ENCODE results near the gene TPCN2. TPM values are rescaled to one million over a fixed set of nuclear protein-coding genes. Genes with fewer than 3 reads are reported as not detected.

Gene TPCN2
- total RNA-seq, 1 experiment from 2014 or later: 16.3 TPM

DNA sequence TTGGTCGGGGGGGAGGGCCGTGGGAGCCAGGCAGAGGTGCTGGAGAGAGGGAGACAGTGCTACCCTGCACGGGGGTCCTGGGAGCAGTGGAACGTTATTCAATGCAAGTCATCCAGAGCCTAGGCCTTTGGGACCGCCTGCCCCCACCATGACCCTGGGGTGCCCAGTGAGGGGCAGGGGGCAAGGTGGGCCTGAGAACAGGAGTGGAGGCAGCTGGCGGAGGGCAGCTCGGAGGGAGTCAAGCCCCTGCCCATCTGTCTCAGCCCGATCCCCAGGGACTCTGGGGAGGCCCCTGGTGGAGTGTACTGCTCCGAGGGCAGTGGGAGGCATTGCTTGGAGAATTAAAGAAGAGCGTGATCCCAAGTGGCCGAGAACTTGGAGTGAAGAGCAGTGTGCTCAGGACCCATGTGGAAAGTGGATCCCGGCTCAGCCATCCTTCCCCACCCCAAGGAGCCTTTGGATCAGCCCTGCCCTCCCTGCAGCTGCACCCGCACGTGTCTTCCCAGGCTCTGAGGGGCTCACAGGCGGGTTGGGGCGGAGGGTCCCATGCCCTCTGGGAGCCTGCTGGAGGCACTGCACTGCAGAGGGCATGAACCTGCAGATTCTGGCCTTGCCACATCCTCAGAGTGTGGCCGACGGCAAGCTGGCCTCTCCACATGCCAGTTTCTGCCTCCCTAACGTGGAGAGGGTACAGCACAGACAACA lies 73.0 kb downstream of the TPCN2 start:
- no peak for DNase-seq (ENCODE audit: unreplicated experiment)
- H3K9me3 Mint-ChIP-seq (ENCODE audit: unreplicated experiment): no peaks in the 10 kb centered on the region
- no TSS peak for BruUV-seq (replicated peaks)
- no peaks in the 10 kb centered on the region for H3K36me3 Mint-ChIP-seq (ENCODE audit: insufficient read depth, unreplicated experiment)
- peaks cover 31% of the 10 kb centered on the region for H3K4me1 Mint-ChIP-seq (ENCODE audit: insufficient read depth, unreplicated experiment)
- TF ChIP-seq, protein P1, sequence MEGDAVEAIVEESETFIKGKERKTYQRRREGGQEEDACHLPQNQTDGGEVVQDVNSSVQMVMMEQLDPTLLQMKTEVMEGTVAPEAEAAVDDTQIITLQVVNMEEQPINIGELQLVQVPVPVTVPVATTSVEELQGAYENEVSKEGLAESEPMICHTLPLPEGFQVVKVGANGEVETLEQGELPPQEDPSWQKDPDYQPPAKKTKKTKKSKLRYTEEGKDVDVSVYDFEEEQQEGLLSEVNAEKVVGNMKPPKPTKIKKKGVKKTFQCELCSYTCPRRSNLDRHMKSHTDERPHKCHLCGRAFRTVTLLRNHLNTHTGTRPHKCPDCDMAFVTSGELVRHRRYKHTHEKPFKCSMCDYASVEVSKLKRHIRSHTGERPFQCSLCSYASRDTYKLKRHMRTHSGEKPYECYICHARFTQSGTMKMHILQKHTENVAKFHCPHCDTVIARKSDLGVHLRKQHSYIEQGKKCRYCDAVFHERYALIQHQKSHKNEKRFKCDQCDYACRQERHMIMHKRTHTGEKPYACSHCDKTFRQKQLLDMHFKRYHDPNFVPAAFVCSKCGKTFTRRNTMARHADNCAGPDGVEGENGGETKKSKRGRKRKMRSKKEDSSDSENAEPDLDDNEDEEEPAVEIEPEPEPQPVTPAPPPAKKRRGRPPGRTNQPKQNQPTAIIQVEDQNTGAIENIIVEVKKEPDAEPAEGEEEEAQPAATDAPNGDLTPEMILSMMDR (IDR thresholded peaks at IDR 0.05; ENCODE audit: unreplicated experiment): no peak
- H3K27ac Mint-ChIP-seq (ENCODE audit: low read depth, unreplicated experiment): no peak overlapping the region
- POLR2A ChIA-PET: interaction anchor here (0.6 to 3.9 kb wide), 3 partner anchors 13 to 521 kb away, joined by 4 to 27 read pairs (median 4); partner anchors contain the start of gene CCND1
- CTCF ChIA-PET: interaction anchor here (0.6 to 1.6 kb wide), 2 partner anchors 20 to 522 kb away, joined by 3 to 14 read pairs; no protein-coding TSS in a partner anchor
- intact Hi-C loops (cut with micrococcal nuclease): loop anchor here (1.0 to 5.0 kb wide), 2 partner anchors 176 to 518 kb away; no protein-coding TSS in a partner anchor
- no peak overlapping the region for H3K4me3 Mint-ChIP-seq (ENCODE audit: unreplicated experiment)
- H3K27me3 Mint-ChIP-seq (ENCODE audit: insufficient read depth, unreplicated experiment): no peaks in the 10 kb centered on the region

DNA sequence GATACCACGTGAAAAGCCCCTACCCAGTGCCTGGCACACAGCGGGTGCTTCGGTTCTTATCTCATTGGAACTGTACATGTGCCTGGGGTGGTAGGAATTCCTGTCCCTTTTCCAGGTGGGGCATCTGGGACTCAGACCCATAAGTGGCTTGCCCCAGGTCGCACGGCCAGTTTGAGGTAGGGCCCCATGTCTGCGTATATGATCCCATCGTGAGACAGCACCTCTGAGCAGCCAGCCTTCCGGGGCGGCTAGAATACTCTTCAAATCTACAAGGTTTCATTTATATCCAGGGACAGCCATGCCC lies 73.5 kb downstream of the TPCN2 start:
- Mint-ChIP-seq H3K27ac (ENCODE audit: low read depth, unreplicated experiment) (peak overlapping the region; percentile 71), H3K36me3 (ENCODE audit: insufficient read depth, unreplicated experiment) (no peaks in the 10 kb centered on the region), H3K27me3 (ENCODE audit: insufficient read depth, unreplicated experiment) (no peaks in the 10 kb centered on the region), H3K9me3 (ENCODE audit: unreplicated experiment) (no peaks in the 10 kb centered on the region), H3K4me1 (ENCODE audit: insufficient read depth, unreplicated experiment) (peaks cover 31% of the 10 kb centered on the region), H3K4me3 (ENCODE audit: unreplicated experiment) (peak overlapping the region; percentile 47)
- POLR2A ChIA-PET: interaction anchor here (0.6 to 3.9 kb wide), 6 partner anchors 9 to 520 kb away, joined by 4 to 27 read pairs (median 6); partner anchors contain the start of gene CCND1
- CTCF ChIA-PET: interaction anchor here (0.6 to 1.6 kb wide), 2 partner anchors 21 to 522 kb away, joined by 3 to 14 read pairs; no protein-coding TSS in a partner anchor
- BruUV-seq (replicated peaks): no TSS peak
- no peak for DNase-seq (ENCODE audit: unreplicated experiment)
- TF ChIP-seq, protein P1 (IDR thresholded peaks at IDR 0.05; ENCODE audit: unreplicated experiment): no peak
- intact Hi-C loops (cut with micrococcal nuclease): loop anchor here (1.0 to 5.0 kb wide), 2 partner anchors 175 to 517 kb away; no protein-coding TSS in a partner anchor

DNA sequence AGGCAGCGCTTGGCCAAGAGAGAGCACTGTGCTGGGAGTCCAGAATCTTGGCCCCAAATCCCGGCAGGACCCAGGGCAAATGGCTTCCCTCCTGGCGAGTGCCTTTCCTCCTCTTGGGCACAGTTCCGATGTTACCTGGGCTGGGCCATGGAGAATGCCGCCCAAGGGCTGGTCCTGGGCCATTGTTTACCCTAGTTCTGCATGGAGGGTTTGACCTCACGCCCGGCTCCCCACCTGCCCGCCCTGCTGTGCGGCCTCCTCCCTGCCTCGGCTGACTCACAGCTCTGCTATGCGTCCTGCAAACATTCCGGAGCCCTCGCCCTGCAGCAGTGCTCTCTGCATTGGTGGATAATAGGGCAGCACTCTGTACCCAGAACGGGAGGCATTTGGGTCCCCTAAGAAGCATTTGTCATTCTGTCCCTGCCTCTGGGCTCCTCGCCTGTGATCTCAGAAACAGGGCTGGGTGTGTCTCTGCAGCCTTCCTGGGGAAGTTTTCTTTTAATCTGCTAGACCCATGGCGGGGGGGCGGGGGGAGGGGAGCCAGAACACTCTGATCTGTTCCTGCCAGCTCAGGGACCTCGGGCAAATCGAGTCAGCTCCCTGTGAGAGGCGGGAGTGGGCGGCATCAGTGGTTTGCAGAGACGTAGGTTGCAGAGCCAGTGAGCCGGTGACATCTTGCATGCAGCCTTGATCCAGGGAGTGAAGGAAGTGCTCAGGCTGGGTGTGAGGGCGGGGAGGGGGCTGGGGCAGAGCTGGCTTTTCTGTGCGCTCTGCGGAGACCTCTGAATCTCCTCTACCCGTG lies 74.1 kb downstream of the TPCN2 start:
- ChIA-PET CTCF (interaction anchor here (1.0 to 2.0 kb wide), 3 partner anchors 9 to 548 kb away, joined by 5 to 7 read pairs (median 6); no protein-coding TSS in a partner anchor), POLR2A (interaction anchor here (0.6 to 3.9 kb wide), 8 partner anchors 9 to 519 kb away, joined by 3 to 27 read pairs (median 6); partner anchors contain the start of gene CCND1)
- Mint-ChIP-seq H3K9me3 (ENCODE audit: unreplicated experiment) (no peaks in the 10 kb centered on the region), H3K36me3 (ENCODE audit: insufficient read depth, unreplicated experiment) (no peaks in the 10 kb centered on the region), H3K4me3 (ENCODE audit: unreplicated experiment) (peak overlapping the region; percentile 47), H3K27me3 (ENCODE audit: insufficient read depth, unreplicated experiment) (no peaks in the 10 kb centered on the region), H3K27ac (ENCODE audit: low read depth, unreplicated experiment) (peak overlapping the region; percentile 71), H3K4me1 (ENCODE audit: insufficient read depth, unreplicated experiment) (peaks cover 31% of the 10 kb centered on the region)
- intact Hi-C loops (cut with micrococcal nuclease): loop anchor here (1.0 to 5.0 kb wide), 2 partner anchors 174 to 516 kb away; no protein-coding TSS in a partner anchor
- TF ChIP-seq, protein P1 (IDR thresholded peaks at IDR 0.05; ENCODE audit: unreplicated experiment): no peak
- no TSS peak for BruUV-seq (replicated peaks)
- peak; percentile 92 for DNase-seq (ENCODE audit: unreplicated experiment)

Measured in MCF 10A (cell line).